ENCODE measurements around the gene IGFBP5.

The IGFBP5 gene

DNA sequence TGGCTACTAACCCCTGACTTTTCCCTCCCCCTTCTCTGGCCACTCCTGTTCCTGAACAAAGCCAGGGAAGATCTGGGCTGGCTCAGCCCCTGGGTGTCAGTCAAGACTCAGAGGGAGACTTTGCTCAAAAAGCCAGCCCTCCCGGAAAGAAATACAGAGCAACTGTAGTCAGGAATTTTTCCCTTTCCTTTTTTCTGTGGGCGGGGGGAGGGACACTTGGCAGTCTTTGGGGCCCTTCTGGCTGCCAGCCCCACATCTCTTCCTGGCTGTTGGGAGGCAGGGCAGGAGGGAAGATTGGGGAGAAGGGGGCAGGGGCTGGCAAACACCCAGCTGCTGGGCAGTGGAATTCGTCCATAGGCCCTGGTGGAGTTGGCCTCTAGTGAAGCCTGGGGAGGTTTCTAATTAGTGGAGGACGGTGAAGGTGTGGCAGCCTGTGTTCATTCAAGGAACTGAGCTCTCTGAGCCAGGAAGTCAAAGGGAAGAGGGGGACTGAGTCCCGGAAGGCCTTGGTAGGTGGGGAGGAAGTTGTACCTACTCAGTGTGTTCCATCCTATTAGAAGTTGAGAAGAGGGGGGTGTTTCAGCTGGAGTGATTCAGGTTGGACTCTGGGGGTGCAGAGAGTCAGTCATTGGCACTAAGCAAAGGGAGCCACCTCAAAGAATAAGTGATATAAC lies 51.2 kb downstream of the IGFBP5 start:
- no peak for DNase-seq (ENCODE audit: low spot score)

DNA sequence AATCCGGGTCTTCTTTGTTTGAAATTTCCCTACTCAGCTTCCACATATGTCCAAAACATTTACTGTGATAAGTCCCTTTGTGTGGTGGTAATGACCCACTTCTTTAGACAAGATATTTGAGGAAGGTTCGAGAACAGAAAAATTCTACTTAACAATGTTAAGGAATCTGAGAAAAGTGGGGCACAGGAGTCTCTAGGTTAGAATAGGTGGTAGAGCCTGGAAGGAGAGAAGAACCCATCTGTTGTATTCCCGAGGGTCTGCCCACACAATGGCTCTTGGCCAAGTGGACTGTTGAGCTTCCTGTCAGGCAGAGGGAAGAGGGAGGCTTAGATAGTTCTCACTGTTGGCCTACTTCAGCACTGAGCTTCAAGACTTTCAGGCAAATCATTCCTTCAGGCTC lies 57.9 kb downstream of the IGFBP5 start:
- no peak for DNase-seq (ENCODE audit: low spot score)

DNA sequence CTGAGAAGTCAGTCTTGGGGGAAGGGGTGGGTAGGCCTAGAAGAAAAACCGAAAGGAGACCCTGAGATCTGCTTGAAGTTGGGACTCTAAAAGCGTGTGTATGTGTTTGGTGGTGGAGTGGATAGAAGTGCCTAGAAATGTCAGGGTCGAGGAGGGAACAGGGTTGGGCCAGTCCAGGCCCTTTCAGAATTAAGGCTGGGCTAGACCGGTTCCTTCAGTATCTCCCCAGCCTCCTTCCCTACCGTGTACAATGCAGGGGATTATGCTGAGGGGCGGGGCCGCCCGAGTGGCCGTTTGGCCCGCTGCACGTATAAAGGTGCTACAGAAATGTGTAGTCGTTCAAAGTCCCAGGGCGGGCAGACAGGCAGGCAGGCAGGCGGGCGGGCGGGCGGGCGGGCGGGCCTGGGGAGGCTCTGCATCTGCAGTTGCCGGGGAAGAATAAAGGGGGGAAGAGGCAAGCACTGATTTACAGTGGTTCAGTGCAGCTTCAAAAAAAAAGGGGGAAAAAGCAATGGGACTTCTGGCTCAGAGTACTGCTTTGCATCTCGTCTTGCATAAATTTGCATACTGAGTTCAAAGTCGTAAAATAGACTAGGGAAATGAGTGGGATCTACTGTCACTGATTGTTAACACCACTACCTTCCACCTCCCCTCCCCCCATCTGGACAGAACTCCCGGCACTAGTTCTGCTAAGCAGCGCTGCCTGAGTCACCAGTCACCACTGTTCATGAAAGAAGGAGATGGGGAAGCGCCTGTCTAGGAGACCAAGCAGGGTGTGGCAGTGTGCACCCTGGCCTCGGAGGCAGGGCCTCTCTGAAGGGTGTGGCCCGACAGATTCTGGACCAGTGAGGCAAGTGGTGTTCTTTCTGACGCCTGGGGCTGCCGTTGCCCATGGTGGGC lies 58.5 kb downstream of the IGFBP5 start:
- peak; percentile 42 for DNase-seq (ENCODE audit: low spot score)

DNA sequence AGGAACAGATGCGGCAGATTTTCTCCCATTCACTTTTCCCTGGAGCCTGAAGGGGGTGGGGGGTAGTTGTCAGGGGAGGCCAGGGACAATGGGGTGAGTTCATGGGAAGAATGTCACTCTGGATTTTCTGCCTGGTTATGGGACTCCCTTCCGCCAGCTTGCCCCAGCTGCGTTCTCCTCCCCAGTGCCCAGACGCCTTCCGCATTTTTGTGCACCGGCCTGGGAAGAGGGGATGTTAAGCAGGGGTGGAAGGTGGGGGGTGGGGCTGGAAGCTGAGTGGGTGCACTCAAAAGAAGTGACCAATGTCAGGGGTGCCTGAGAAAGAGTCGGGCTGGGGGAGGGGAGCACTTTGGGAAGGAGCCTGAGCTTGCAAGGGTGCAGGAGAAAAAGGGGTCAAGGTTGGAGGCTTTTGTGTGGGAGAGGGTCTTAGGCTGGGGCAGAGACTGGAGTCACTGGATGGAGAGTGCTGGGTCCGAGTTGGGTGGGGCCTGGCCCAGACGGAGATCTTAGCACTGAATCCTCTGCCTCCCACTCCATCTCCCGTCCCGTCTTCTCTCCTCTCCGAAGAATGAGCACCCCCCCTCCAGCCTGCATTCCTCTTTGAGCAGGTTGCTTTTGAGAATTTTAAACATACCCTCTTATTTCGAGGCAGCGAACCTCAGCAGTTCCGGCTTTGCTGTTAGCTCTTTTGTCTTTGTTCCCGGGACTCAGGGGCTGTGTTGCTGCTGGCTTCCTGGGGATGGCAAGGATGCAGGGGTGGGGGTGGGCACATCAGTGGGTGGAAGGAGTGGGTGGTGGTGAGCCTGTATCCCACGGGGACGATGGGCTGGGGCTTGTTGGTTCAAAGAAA lies 59.4 kb downstream of the IGFBP5 start:
- DNase-seq (ENCODE audit: low spot score): no peak

DNA sequence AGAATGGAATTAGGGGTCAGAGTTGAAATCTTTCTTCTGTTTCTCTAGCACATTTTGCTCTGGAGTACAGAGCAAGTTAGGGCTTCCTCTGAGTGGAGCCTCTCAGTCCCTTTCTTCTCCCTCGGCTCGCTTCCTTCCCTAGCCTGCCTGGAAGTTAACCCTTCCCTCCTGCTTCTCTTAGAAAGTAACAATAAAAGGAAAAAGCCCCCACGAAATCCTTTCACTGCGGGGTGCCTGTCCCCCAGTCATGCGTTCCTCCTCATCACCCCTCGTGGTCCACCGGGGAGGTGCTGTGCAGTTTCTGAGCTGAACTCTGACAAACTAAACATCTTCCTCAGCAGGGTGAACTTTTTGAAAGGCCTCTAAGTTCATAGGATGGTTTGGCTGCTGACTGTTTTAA lies 60.2 kb downstream of the IGFBP5 start:
- no peak for DNase-seq (ENCODE audit: low spot score)

DNA sequence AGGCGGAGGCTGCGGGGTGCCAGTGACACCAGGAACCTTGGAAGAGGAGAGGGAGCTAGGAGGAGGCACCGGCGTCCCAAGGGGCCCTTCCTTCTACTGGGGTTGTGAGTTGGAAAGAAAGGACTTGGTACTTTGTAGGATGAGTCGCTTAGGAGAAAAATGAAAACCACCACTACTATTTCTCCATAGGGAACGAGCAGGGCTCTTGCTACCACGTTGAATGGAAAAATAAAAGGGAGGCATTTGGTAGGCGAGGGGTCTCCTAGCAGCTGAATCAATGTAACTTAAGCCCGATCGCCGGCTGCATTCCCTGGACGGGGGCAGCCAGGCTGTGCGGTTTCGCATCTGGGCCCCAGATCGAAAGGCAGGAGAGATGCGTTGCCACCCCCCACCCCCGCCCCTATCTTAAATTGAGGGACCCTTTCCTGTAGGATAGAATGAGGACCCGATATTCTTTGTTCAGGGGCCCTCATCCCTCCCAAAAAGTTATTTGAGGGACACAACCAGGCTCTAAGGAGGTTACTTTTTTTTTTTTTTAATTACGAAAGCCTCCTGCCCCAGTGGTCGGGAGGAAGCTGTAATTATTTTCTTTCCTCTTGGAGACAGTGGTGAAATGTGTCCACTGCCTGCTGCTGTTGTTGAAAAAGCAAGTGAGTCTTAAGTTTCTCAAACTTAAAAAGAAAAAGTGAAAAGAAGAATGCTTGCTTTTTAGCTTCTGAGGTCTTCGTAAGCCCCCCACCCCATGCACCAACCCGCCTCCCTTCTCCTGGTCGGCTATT lies 60.8 kb downstream of the IGFBP5 start:
- DNase-seq (ENCODE audit: low spot score): no peak

DNA sequence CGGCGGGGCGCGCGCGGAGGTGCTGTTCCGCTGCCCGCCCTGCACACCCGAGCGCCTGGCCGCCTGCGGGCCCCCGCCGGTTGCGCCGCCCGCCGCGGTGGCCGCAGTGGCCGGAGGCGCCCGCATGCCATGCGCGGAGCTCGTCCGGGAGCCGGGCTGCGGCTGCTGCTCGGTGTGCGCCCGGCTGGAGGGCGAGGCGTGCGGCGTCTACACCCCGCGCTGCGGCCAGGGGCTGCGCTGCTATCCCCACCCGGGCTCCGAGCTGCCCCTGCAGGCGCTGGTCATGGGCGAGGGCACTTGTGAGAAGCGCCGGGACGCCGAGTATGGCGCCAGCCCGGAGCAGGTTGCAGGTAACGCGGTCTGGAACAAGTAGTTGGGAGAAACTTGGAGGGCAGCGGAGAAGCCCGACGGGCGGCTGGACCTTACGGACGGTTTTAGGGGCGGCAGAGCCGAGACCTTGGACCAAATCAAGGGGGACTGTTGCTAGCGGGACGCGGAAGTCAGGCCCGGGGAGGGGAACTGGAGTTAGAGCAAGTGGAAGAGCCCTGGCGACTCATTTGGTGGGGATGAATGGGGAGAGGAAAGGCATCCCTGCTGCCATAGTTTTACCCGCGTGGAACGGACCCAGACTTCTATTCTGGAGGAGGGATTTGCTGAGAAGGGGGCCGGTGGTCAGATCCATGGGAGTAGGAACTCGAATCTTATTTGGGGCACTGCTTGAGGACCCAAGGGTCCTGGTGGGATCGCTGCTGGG lies 61.6 kb downstream of the IGFBP5 start:
- DNase-seq (ENCODE audit: low spot score): no peak

DNA sequence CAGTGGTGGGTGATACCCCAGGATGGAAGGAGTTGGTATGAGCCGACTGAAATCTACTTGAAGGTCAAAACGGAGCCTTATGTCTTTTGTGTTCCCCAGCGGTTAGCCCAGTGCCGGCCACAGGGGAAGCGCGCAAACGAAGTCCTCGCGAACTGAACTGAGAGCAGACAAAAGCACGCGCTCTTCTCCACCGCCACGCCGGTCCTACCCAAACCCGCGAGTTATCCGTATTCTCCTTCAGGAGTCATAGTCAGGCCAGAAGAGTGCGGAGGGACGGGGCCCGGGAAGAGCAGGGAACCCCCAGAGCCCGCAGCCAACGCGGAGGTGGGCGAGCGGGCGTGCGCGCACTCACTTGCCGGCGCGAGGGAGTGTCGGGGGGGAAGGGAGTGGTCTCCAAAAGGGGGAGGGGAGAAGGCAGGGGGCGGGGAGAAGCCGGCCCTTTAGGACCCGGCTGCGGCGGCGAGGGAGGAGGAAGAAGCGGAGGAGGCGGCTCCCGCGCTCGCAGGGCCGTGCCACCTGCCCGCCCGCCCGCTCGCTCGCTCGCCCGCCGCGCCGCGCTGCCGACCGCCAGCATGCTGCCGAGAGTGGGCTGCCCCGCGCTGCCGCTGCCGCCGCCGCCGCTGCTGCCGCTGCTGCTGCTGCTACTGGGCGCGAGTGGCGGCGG lies 62.3 kb downstream of the IGFBP5 start, which contains the start of gene IGFBP2:
Gene IGFBP2, plus strand, starts transcription at position 469 of the 664 bp plus-strand sequence. Its CDS starts 104 bp downstream, at position 573.
- no peak for DNase-seq (ENCODE audit: low spot score)

DNA sequence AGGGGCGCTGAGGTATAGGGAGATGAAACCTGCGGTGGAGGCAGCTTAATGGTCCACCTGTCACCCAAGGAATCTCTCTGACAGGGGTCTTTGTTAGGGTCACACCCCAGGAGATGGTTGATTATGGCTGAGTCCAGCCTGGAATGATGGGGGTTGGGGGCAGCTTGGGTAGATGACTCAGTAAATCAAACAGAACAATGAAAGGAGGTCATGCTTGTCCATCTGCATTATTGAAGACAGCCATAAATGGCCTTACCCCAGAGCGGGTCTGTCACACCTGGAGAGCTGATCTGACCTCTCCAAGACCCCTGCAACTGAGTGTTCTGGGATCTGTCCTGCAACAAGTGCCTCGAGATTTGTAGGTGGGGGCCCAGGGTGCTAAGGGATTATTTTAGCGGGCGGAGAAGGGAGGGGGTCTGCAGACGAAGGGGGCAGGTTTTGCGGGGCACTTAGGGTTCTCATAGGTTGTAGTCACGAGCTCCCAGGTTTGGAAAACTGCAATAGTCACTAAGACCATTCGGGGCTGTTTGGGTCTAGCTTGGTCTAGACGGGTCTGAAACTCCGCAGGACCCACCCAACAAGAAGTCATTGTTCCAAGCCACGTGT lies 62.9 kb downstream of the IGFBP5 start:
- no peak for DNase-seq (ENCODE audit: low spot score)

DNA sequence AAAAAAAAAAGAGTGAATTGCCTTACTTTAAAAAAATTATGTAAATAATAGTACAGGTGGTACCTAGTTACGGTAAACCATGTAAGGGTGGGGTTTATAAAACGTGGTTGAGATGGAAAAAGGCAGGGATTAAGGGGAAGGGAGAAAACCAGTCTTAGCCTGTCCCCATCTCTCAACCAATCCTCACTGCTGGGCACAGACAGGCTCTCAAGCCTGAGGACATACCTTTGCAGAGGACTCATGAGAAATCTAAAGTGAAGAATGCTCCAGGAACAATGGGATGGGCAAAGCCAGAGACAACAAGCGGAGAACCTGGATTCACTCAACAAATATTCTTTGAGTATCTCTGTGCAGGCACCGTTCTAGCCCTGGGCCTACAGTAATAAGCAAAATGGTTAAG lies 65.6 kb downstream of the IGFBP5 start:
- DNase-seq (ENCODE audit: low spot score): no peak

DNA sequence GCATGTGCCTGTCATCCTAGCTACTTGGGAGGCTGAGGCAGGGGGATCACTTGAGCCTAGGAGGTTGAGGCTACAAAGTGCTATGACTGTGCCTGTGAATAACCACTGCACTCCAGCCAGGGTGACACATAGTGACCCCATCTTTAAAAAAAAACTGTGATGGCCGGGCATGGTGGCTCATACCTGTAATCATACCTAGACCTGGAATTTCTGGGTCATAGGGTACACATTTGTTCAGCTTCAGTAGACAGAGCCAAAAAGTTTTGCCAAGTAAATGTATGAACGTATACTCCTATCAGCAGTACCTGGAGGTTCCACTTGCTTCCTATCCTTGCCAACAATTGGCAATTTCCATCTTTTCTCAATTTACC lies 68.5 kb downstream of the IGFBP5 start:
- no peak for DNase-seq (ENCODE audit: low spot score)

DNA sequence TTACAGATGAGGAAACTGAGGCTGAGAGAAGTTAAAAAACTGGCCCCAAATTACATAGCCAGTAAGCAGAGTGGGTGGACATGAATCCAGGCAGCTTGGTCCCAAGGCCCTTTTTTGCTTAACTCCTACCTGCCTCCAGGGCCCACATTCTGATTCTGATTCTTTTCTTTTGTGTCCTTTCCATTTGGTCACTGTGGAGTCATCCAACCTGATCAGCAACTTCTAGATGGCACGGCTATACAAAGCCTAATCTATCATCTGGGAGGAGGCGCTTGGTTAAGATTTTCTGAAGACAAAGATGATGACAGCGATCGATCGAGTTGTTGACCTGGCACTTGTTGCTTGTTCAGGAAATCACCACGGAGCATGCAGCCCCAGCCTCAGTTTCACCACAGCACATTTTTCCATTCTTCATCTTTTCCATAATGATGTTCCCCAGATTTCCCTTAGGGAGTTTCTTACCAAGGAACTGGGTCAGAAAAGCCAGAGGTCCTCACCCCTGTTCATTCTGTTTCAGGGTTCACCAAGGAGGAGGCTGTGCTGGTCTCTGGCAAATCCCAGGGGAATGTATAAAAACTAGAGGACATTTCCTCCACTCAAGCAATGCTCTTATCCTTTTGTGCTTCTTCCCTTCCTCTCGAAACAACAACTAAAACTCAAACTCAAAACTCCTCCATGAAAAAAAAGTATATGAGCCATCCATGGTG lies 69.0 kb downstream of the IGFBP5 start:
- no peak for DNase-seq (ENCODE audit: low spot score)

DNA sequence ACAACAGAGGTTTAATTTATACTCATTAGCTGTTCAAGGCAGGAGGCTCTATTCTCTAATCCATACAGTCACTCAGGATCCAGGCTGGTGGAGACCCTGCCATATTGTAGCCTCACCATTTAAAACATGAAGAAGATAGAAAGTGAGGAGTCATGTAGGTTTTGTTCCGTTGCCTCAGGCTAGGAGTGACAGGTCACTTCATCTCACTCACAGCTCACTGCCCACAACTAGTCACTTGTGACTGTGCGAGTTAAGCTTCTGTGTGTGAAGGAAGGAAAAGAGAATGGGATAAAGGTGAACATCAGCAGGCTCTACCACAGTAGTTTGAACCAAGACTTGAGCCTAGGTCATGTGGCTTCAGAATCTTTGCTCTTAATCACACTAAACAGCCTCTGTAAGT lies 71.1 kb downstream of the IGFBP5 start:
- DNase-seq (ENCODE audit: low spot score): no peak

DNA sequence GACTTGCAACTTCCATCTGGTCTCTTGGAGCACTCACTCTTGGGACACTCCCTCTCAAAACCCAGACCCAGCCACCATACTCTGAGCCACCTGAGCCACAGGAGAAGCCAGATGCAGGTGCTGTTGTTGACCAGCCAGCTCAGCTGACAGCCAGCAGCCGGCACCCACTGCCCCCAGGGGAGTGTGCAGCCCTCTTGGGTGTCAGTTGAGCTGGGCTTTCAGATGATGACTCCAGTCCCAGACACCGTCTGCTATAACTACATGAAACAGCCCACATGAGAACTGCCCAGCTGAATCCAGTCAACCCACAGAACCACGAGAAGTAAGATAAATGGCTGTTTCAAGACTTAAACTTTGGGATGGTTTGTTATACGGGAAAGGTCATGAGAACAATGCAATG lies 72.8 kb downstream of the IGFBP5 start:
- no peak for DNase-seq (ENCODE audit: low spot score)
